ENCODE data around the gene TBCE.
"Not testable (repeated sequence)": the region's sequence is repeated elsewhere in the genome, so short reads cannot be mapped to it uniquely, and the experiment has no call there.

The TBCE gene

DNA sequence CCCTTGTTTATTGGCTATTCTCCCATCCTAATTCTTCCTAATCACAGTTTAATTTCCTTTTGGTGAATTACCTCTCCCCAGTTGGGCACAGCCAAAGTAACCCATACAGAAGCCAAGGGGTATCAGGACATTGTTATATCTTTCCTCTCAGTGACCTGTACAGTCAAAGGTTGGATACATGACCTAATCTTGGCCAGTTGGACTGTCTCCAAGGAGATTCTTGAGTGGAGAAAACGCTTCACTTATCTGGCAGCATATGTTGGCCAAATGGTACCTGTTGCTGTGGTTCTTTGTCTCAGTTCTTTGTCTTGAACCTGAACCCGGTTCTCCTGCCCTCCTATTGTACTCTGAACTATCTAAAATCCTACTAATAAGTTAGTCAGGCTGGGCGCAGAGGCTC, 15.3 kb upstream of the TBCE start:
- no peak for DNase-seq (ENCODE audit: low spot score)

GRCh38 chr1:235357485-235358373, 9.5 kb upstream of the TBCE start:
- DNase-seq (ENCODE audit: low spot score): no peak

GRCh38 chr1:235358899-235359298, 8.3 kb upstream of the TBCE start:
- DNase-seq (ENCODE audit: low spot score): no peak

- not testable (repeated sequence) for DNase-seq (ENCODE audit: low spot score)
These were observed 3.0 kb upstream of the TBCE start for GRCh38 chr1:235364189-235364588.

- no peak for DNase-seq (ENCODE audit: low spot score)
These were observed 941 bp upstream of the TBCE start for GRCh38 chr1:235366286-235366685.

GRCh38 chr1:235368428-235368827, 1.2 kb downstream of the TBCE start:
- no peak for DNase-seq (ENCODE audit: low spot score)

- DNase-seq (ENCODE audit: low spot score): no peak
These were observed 2.6 kb downstream of the TBCE start for GRCh38 chr1:235369802-235370201.

DNA sequence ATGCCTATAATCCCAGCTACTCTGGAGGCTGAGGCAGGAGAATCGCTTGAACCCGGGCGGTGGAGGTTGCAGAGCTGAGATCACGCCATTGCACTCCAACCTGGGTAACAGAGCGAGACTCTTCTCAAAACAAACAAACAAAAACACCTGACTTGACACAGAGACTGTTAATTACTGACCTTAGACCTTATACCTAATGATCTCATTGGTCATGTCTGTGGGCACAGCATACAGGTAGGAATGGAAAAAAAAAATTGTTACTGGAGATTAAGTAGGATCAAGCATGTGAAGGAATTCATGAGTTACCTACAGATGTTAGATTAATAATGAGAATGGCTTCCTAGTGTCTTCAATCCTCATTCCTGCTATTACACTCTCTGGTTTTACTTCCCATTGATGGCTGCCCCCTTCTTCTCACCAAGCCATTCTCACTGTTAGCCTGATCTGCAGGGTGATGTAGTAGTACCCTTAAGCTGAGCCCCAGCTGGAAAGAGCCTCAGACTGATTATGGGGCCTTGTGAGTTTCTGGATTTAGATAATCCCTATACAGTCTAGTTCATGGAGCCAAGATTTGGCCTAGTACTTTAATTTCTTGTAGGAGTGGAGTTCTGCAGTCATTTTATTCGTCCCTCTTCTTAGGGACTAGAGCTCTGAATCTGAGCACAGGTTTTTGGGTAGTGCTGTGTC, 8.8 kb downstream of the TBCE start:
- DNase-seq (ENCODE audit: low spot score): no peak

DNA sequence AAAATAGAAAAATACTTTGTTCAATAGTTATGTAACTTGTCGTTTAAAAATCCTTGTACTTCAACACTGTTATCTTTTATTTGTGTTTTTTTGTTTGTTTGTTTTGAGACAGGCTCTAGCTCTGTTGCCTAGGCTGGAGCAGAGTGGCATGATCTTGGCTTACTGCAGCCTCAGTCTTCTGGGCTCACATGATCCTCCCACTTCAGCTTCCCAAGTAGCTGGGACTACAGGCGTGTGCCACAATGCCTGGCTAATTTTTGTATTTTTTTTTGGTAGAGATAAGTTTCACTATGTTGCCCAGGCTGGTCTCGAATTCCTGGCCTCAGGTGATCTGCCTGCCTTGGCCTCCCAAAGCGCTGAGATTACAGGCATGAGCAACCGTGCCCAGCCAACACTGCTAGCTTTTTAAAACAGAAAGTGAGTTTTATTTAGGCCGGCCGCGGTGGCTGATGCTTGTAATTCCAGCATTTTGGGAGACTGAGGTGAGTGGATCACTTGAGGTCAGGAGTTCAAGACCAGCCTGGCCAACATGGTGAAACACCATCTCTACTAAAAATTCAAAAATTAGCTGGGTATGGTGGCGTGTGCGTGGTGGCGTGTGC, 11.0 kb downstream of the TBCE start:
- DNase-seq (ENCODE audit: low spot score): not testable (repeated sequence)

- DNase-seq (ENCODE audit: low spot score): not testable (repeated sequence)
These were observed 14.9 kb downstream of the TBCE start for GRCh38 chr1:235381955-235382739.

DNA sequence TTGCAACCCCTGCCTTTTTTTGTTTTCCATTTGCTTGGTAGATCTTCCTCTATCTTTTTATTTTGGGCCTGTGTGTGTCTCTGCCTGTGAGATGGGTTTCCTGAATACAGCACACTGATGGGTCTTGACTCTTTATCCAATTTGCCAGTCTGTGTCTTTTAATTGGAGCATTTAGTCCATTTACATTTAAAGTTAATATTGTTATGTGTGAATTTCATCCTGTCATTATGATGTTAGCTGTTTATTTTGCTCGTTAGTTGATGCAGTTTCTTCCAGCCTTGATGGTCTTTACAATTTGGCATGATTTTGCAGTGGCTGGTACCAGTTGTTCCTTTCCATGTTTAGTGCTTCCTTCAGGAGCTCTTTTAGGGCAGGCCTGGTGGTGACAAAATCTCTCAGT, 18.4 kb downstream of the TBCE start:
- not testable (repeated sequence) for DNase-seq (ENCODE audit: low spot score)

- no peak for DNase-seq (ENCODE audit: low spot score)
These were observed 24.6 kb downstream of the TBCE start for GRCh38 chr1:235391874-235392273.

- peak; percentile 87 for DNase-seq (ENCODE audit: low spot score)
These were observed 30.5 kb downstream of the TBCE start for GRCh38 chr1:235397733-235398132.

- no peak for DNase-seq (ENCODE audit: low spot score)
These were observed 32.4 kb downstream of the TBCE start for GRCh38 chr1:235399661-235400060.

DNA sequence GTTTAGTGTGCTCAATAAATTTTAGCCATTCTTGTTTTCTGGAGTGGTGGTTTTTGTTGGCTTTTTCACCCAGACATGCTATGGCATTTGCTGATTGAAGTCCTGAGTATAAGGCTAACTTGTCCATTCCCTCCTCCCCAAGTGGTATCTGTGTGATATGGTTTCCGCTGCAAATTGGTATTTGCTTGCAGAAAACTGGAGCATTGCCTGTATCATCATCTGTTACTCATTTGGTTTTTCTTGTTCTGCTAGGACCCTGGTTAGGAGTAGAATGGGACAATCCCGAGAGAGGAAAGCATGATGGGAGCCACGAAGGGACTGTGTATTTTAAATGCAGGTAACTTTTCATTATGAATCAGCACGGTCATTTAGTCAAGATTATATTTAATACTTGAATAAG, 34.0 kb downstream of the TBCE start:
- no peak for DNase-seq (ENCODE audit: low spot score)

DNA sequence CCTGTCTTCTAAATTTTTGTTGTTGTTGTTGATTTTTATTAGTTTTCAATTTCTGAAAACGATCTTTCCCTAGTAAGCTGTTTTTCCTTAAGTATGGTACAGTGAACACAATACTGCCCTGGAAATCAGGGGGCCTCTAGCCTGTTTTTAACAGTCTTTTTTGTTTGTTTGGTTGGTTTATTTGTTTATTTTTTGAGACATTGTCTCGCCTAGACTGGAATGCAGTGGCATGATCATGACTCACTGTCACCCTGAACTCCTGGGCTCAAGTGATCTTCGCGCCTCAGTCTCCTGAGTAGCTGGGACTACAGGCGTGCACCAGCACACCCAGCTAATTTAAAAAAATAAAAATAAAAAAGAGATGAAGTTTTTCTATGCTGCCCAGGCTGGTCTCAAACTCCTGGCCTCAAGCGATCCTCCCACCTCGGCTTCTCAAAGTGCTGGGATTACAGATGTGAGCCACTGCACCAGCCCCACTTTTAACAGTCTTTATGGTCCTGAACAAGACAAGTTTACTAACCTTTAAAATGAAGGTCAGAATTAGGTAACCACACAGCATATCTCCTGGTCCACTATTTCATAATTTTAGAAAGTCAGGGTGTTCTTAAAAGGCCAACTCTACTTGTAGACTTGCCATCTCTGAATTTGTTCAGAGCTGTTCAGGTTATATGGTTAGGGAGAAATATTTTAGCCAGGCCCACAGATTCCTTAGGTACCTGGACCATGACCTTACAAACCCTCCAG, 35.4 kb downstream of the TBCE start:
- DNase-seq (ENCODE audit: low spot score): no peak

DNA sequence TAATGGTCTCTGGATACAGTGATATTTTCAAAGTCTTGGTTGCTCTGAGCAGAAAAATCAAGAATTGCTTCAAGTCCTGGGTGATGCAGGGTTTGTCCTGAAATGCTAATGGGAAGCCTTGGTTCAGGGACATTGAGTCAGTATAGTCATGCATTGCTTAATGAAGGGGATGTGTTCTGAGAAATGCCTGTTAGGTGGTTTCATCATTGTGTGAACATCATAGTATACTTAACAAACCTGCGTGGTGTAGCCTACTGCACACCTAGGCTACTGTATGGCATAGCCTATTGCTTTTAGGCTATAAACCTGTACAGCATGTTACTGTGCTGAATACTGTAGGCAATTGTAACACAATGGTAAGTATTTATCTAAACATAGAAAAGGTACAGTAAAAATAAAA, 36.4 kb downstream of the TBCE start:
- DNase-seq (ENCODE audit: low spot score): no peak

DNA sequence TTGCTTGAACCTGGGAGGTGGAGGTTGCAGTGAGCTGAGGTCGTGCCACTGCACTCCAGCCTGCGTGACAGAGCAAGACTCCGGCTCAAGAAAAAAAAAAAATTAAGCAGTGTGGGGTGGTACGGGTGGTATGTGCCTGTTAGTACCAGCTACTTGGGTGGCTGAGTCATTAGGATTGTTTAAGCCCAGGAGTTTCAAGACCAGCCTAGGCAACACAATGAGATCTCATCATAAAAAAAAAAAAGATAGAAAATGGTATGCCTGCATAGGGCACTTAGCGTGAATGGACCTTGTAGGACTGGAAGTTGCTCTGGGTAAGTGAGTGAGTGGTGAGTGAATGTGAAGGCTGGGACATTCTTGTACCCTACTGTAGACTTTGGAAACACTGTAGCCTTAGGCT, 37.0 kb downstream of the TBCE start:
- no peak for DNase-seq (ENCODE audit: low spot score)

GRCh38 chr1:235407419-235407818, 40.2 kb downstream of the TBCE start:
- no peak for DNase-seq (ENCODE audit: low spot score)

DNA sequence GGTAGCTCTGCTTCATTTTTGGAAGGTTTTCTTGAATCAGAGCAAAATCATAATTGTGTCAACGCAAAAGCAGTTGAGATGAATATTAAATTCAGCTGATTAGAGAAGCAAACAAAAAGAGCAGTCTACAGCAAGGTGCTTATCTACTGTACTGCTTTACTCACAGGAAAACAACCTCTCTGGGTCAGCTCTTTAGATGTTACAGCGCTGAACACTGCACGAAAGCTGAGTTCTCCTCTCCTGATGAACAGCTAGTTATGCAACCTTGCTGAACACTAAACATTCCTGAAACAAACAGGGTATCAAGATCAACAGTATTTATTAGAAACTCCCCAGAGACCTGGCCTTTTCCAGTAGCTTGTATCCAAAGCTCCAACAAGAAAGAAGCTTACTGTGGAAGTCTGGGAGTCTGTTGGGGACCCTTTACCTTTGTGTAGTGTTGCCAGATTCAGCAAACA, 41.3 kb downstream of the TBCE start:
- DNase-seq (ENCODE audit: low spot score): no peak

GRCh38 chr1:235409042-235409820, 42.0 kb downstream of the TBCE start:
- DNase-seq (ENCODE audit: low spot score): no peak

Measured in AG20443 (cell line).